GM23338 (cell line): Measurements from ENCODE around the gene CERK.

Experiments
- CREB1 ChIP-seq: fragments of 250-450 bp; sonication (Bioruptor Pico); IDR thresholded peaks from 2 replicates; pipeline ENCODE4 v1.5.0; 2020; ENCODE audit warnings: low read depth, mild to moderate bottlenecking, moderate library complexity
- CTCF ChIP-seq, 2 experiments: fragments of 200-600 bp in 1 of 2; sonication (generic) in 1 of 2; conservative IDR thresholded peaks; 2 replicates each; pipeline versions ENCODE4 v1.5.1 to v1.6.1; 2016 to 2017; ENCODE audit warnings: antibody characterized with exemption in 2 of 2, low read depth in 2 of 2, mild to moderate bottlenecking in 2 of 2, moderate library complexity in 1 of 2
- EZH2 ChIP-seq: fragments of 200-600 bp; sonication (generic); IDR thresholded peaks from one replicate; pipeline ENCODE4 v1.8.0; 2017; ENCODE audit warnings: antibody characterized with exemption, mild to moderate bottlenecking, low read depth; ENCODE audit not compliant: unreplicated experiment
- EZH2phosphoT487 ChIP-seq: fragments of 200-600 bp; sonication (generic); IDR thresholded peaks from one replicate; pipeline ENCODE4 v1.8.1; 2018; ENCODE audit warnings: antibody characterized with exemption; ENCODE audit not compliant: unreplicated experiment
- JUNB ChIP-seq: IDR thresholded peaks from one replicate; pipeline ENCODE4 v1.6.1; 2016; ENCODE audit warnings: antibody characterized with exemption; ENCODE audit not compliant: unreplicated experiment
- POLR2AphosphoS5 ChIP-seq: IDR thresholded peaks from 2 replicates; pipeline ENCODE4 v1.6.1; 2016; ENCODE audit warnings: antibody characterized with exemption, low read depth
- REST ChIP-seq: IDR thresholded peaks from one replicate; pipeline ENCODE4 v1.6.1; 2018; ENCODE audit warnings: antibody characterized with exemption; ENCODE audit not compliant: unreplicated experiment
- ZNF331 ChIP-seq: fragments of 250-450 bp; sonication (Bioruptor Pico); IDR thresholded peaks from 2 replicates; pipeline ENCODE4 v1.5.0; 2020; ENCODE audit warnings: low read depth, mild to moderate bottlenecking, moderate library complexity

- no peak for TF ChIP-seq CTCF (conservative IDR thresholded peaks at IDR 0.05; ENCODE audit: low read depth in 2 of 2)
- no peak for TF ChIP-seq ZNF331 (CRISPR knock-in tag)
- no peak for TF ChIP-seq REST
- no peak for TF ChIP-seq EZH2
- TF ChIP-seq EZH2phosphoT487: no peak
- no peak for TF ChIP-seq CREB1 (CRISPR knock-in tag)
- TF ChIP-seq POLR2AphosphoS5: no peak
- no peak for TF ChIP-seq JUNB
These were observed 6.0 kb downstream of the CERK start for GRCh38 chr22:46732041-46732379.
